HG02970 (cell line): Measurements from ENCODE around the gene PATJ.
"Not testable (repeated sequence)": the region's sequence is repeated elsewhere in the genome, so short reads cannot be mapped to it uniquely, and the experiment has no call there.

Source experiments
- ATAC-seq: cut with Tn5 transposase; IDR thresholded peaks from one replicate; pipeline ENCODE4 v1.9.1; 2021; ENCODE audit warnings: mild to moderate bottlenecking, moderate library complexity, moderate number of reproducible peaks; ENCODE audit not compliant: unreplicated experiment, low FRiP score

Gene PATJ

GRCh38 chr1:61930116-61930645, 187.9 kb downstream of the PATJ start:
- ATAC-seq: no peak

GRCh38 chr1:61931587-61932279, 189.5 kb downstream of the PATJ start:
- no peak for ATAC-seq

- no peak for ATAC-seq
Observed at GRCh38 chr1:61935516-61935915, 193.2 kb downstream of the PATJ start.

GRCh38 chr1:61936839-61937238, 194.6 kb downstream of the PATJ start:
- no peak for ATAC-seq

GRCh38 chr1:61941794-61942193, 199.5 kb downstream of the PATJ start:
- no peak for ATAC-seq

GRCh38 chr1:61942856-61943255, 200.6 kb downstream of the PATJ start:
- ATAC-seq: no peak

- not testable (repeated sequence) for ATAC-seq
Observed at GRCh38 chr1:61948685-61949084, 206.4 kb downstream of the PATJ start.

GRCh38 chr1:61950418-61950817, 208.1 kb downstream of the PATJ start:
- no peak for ATAC-seq

GRCh38 chr1:61951731-61952580, 209.7 kb downstream of the PATJ start:
- ATAC-seq: no peak

- ATAC-seq: no peak
Observed at GRCh38 chr1:61952675-61953074, 210.4 kb downstream of the PATJ start.

GRCh38 chr1:61953076-61953789, 211.0 kb downstream of the PATJ start:
- no peak for ATAC-seq

- ATAC-seq: no peak
Observed at GRCh38 chr1:61953790-61954150, 211.5 kb downstream of the PATJ start.

GRCh38 chr1:61955261-61955660, 213.0 kb downstream of the PATJ start:
- no peak for ATAC-seq

- no peak for ATAC-seq
Observed at GRCh38 chr1:61956016-61956645, 213.9 kb downstream of the PATJ start.

- ATAC-seq: no peak
Observed at GRCh38 chr1:61956784-61957183, 214.5 kb downstream of the PATJ start.

- no peak for ATAC-seq
Observed at GRCh38 chr1:61961009-61961408, 218.7 kb downstream of the PATJ start.

- no peak for ATAC-seq
Observed at GRCh38 chr1:61962631-61963030, 220.4 kb downstream of the PATJ start.

- not testable (repeated sequence) for ATAC-seq
Observed at GRCh38 chr1:61966450-61967225, 224.4 kb downstream of the PATJ start.

GRCh38 chr1:61967750-61968149, 225.5 kb downstream of the PATJ start:
- ATAC-seq: no peak

GRCh38 chr1:61968869-61969268, 226.6 kb downstream of the PATJ start:
- ATAC-seq: no peak
